Neural crest cell (in vitro differentiated cells): ENCODE results near the gene ZFP36L1. TPM values are rescaled to one million over a fixed set of nuclear protein-coding genes. Genes with fewer than 3 reads are reported as not detected.

Experiments used
- DNase-seq: peaks from one replicate; pipeline ENCODE4 v3.0.0; 2021; ENCODE audit warnings: low read depth, mixed read lengths, low spot score
- H3K27ac Mint-ChIP-seq: one replicate; pipeline ENCODE4 v1.8.0; 2021; ENCODE audit warnings: mild to moderate bottlenecking, mixed read lengths; ENCODE audit not compliant: unreplicated experiment
- H3K27me3 Mint-ChIP-seq: 2 replicates; pipeline ENCODE4 v1.8.0; 2021; ENCODE audit warnings: low read depth, mild to moderate bottlenecking, mixed read lengths
- H3K36me3 Mint-ChIP-seq: 2 replicates; pipeline ENCODE4 v1.8.0; 2021; ENCODE audit warnings: low read depth, mild to moderate bottlenecking, mixed read lengths
- H3K4me1 Mint-ChIP-seq: 2 replicates; pipeline ENCODE4 v1.8.0; 2021; ENCODE audit warnings: mixed read lengths
- H3K4me3 Mint-ChIP-seq: one replicate; pipeline ENCODE4 v1.8.0; 2021; ENCODE audit warnings: mild to moderate bottlenecking, mixed read lengths
- H3K9me3 Mint-ChIP-seq: 2 replicates; pipeline ENCODE4 v1.8.0; 2021; ENCODE audit warnings: mixed read lengths
- CTCF ChIP-seq: fragments of 200-600 bp; sonication (generic); conservative IDR thresholded peaks from 2 replicates; pipeline ENCODE4 v1.5.0; 2021; ENCODE audit warnings: antibody characterized with exemption, mild to moderate bottlenecking
- total RNA-seq: library from RNA; stranded (reverse); gene quantifications from 2 replicates; pipeline ENCODE4 v1.2.1, GENCODE V29; 2021

The ZFP36L1 gene
- total RNA-seq, 1 donor from 2014 or later = 289 TPM

- H3K4me1 Mint-ChIP-seq = peaks cover 24% of the 10 kb centered on the region
- no peaks in the 10 kb centered on the region for H3K36me3 Mint-ChIP-seq
- H3K27ac Mint-ChIP-seq = peak overlapping the region; percentile 93
- DNase-seq = no peak
- peaks cover 2% of the 10 kb centered on the region for H3K9me3 Mint-ChIP-seq
- no peak for TF ChIP-seq CTCF
- no peak overlapping the region for H3K4me3 Mint-ChIP-seq
- no peaks in the 10 kb centered on the region for H3K27me3 Mint-ChIP-seq
These were observed 36.8 kb downstream of the ZFP36L1 start for GRCh38 chr14:68756000-68756481.

- no peak for TF ChIP-seq CTCF
- Mint-ChIP-seq H3K36me3 (no peaks in the 10 kb centered on the region), H3K9me3 (peaks cover 2% of the 10 kb centered on the region), H3K4me1 (peaks cover 25% of the 10 kb centered on the region), H3K27ac (no peak overlapping the region), H3K27me3 (no peaks in the 10 kb centered on the region), H3K4me3 (no peak overlapping the region)
- DNase-seq = no peak
These were observed 37.9 kb downstream of the ZFP36L1 start for GRCh38 chr14:68755016-68755353.

GRCh38 chr14:68753690-68754089 lies 39.2 kb downstream of the ZFP36L1 start:
- no peak overlapping the region for H3K27ac Mint-ChIP-seq
- peaks cover 27% of the 10 kb centered on the region for H3K4me1 Mint-ChIP-seq
- DNase-seq = no peak
- peaks cover 2% of the 10 kb centered on the region for H3K9me3 Mint-ChIP-seq
- H3K27me3 Mint-ChIP-seq = no peaks in the 10 kb centered on the region
- H3K36me3 Mint-ChIP-seq = no peaks in the 10 kb centered on the region
- TF ChIP-seq CTCF = no peak
- H3K4me3 Mint-ChIP-seq = no peak overlapping the region

GRCh38 chr14:68752271-68753006 lies 40.4 kb downstream of the ZFP36L1 start:
- peaks cover 32% of the 10 kb centered on the region for H3K4me1 Mint-ChIP-seq
- H3K4me3 Mint-ChIP-seq = no peak overlapping the region
- no peaks in the 10 kb centered on the region for H3K36me3 Mint-ChIP-seq
- no peak for TF ChIP-seq CTCF
- H3K27me3 Mint-ChIP-seq = no peaks in the 10 kb centered on the region
- no peak overlapping the region for H3K27ac Mint-ChIP-seq
- no peak for DNase-seq
- H3K9me3 Mint-ChIP-seq = peaks cover 2% of the 10 kb centered on the region

- TF ChIP-seq CTCF = no peak
- Mint-ChIP-seq H3K27me3 (no peaks in the 10 kb centered on the region), H3K27ac (no peak overlapping the region), H3K9me3 (no peaks in the 10 kb centered on the region), H3K4me3 (no peak overlapping the region), H3K36me3 (no peaks in the 10 kb centered on the region), H3K4me1 (peaks cover 36% of the 10 kb centered on the region)
- DNase-seq = no peak
These were observed 43.1 kb downstream of the ZFP36L1 start for GRCh38 chr14:68749487-68750475.
